Smooth muscle cell (in vitro differentiated cells): ENCODE measurements around the gene APLP2. TPM values are rescaled to one million over a fixed set of nuclear protein-coding genes. Genes with fewer than 3 reads are reported as not detected.

Source experiments
- DNase-seq: peaks from one replicate; lab custom pipeline; 2025; ENCODE audit not compliant: unreplicated experiment; lab: John Stamatoyannopoulos, UW
- H2AFZ ChIP-seq: fragments of 200-600 bp; sonication (generic); 2 replicates; pipeline ENCODE4 v1.6.0; 2016; ENCODE audit warnings: antibody characterized with exemption, low read depth, mild to moderate bottlenecking
- H3F3A ChIP-seq: fragments of 200-600 bp; sonication (generic); 2 replicates; pipeline ENCODE4 v1.6.0; 2017; ENCODE audit warnings: antibody characterized with exemption, low read depth
- H3K27ac ChIP-seq: fragments of 200-600 bp; sonication (generic); 2 replicates; pipeline ENCODE4 v1.5.1; 2016; ENCODE audit warnings: low read depth, mild to moderate bottlenecking
- H3K27me3 ChIP-seq: fragments of 200-600 bp; sonication (generic); 2 replicates; pipeline ENCODE4 v1.6.1; 2016; ENCODE audit warnings: low read depth, mild to moderate bottlenecking
- H3K36me3 ChIP-seq: fragments of 200-600 bp; sonication (generic); 2 replicates; pipeline ENCODE4 v1.5.1; 2016; ENCODE audit warnings: low read depth
- H3K4me1 ChIP-seq: fragments of 200-600 bp; sonication (generic); 2 replicates; pipeline ENCODE4 v1.5.1; 2016; ENCODE audit warnings: low read depth
- H3K4me2 ChIP-seq: fragments of 200-600 bp; sonication (generic); 2 replicates; pipeline ENCODE4 v1.6.0; 2016; ENCODE audit warnings: mild to moderate bottlenecking
- H3K4me3 ChIP-seq: fragments of 200-600 bp; sonication (generic); 2 replicates; pipeline ENCODE4 v1.5.1; 2016; ENCODE audit warnings: mild to moderate bottlenecking
- H3K79me2 ChIP-seq: fragments of 200-600 bp; sonication (generic); 2 replicates; pipeline ENCODE4 v1.6.0; 2016; ENCODE audit warnings: low read depth, mild to moderate bottlenecking
- H3K9ac ChIP-seq: fragments of 200-600 bp; sonication (generic); 2 replicates; pipeline ENCODE4 v1.6.0; 2016; ENCODE audit warnings: low read depth
- H3K9me3 ChIP-seq: fragments of 200-600 bp; sonication (generic); replicated peaks from 2 replicates; pipeline ENCODE4 v1.5.1; 2016; ENCODE audit warnings: low read depth
- H4K20me1 ChIP-seq: fragments of 200-600 bp; sonication (generic); 2 replicates; pipeline ENCODE4 v1.6.0; 2016; ENCODE audit warnings: low read depth
- CTCF ChIP-seq: fragments of 200-600 bp; sonication (generic); IDR thresholded peaks from 2 replicates; pipeline ENCODE4 v1.5.1; 2017; ENCODE audit warnings: borderline replicate concordance, mild to moderate bottlenecking, antibody characterized with exemption; ENCODE audit not compliant: insufficient read depth, poor library complexity, severe bottlenecking
- WGBS: methylation state at CpG from one replicate; pipeline ENCODE4 v1.1.7; 2016; ENCODE audit warnings: low lambda C conversion rate; 5-methylcytosine and 5-hydroxymethylcytosine counted together
- polyA plus RNA-seq: library from polyadenylated mRNA; unstranded; fragments of >200 nt; fragmentation: Nextera tagmentation; extraction: Ambion mirVana; gene quantifications from 2 replicates; pipeline ENCODE4 v1.2.1, GENCODE V29; 2016
- total RNA-seq: library from RNA; depleted of rRNA; stranded (reverse); fragments of >200 nt; gene quantifications from 2 replicates; pipeline ENCODE4 v1.2.3, GENCODE V29; 2014

APLP2 gene
- total and polyA plus RNA-seq, 2 experiments from 2014 or later: 121 to 146 TPM

GRCh38 chr11:130049328-130049771 lies 20.3 kb upstream of the APLP2 start:
- no peaks in the 10 kb centered on the region for H3K9me3 ChIP-seq
- H3K4me3 ChIP-seq: no peak overlapping the region
- H4K20me1 ChIP-seq: no peaks in the 10 kb centered on the region
- no peak for DNase-seq
- 100% methylated on average over 1 of the region's 1 CpG for WGBS
- no peak for TF ChIP-seq CTCF
- H2AFZ ChIP-seq: no peak overlapping the region
- no peaks in the 10 kb centered on the region for H3F3A ChIP-seq
- no peaks in the 10 kb centered on the region for H3K36me3 ChIP-seq
- H3K4me2 ChIP-seq: no peak overlapping the region
- H3K9ac ChIP-seq: no peak overlapping the region
- H3K27me3 ChIP-seq: no peaks in the 10 kb centered on the region
- no peak overlapping the region for H3K27ac ChIP-seq
- H3K4me1 ChIP-seq: peaks cover 7% of the 10 kb centered on the region
- H3K79me2 ChIP-seq: no peaks in the 10 kb centered on the region

GRCh38 chr11:130050257-130050656 lies 19.4 kb upstream of the APLP2 start:
- H3K27me3 ChIP-seq: no peaks in the 10 kb centered on the region
- 39% methylated on average over 2 of the region's 2 CpGs for WGBS
- no peaks in the 10 kb centered on the region for H3K9me3 ChIP-seq

DNA sequence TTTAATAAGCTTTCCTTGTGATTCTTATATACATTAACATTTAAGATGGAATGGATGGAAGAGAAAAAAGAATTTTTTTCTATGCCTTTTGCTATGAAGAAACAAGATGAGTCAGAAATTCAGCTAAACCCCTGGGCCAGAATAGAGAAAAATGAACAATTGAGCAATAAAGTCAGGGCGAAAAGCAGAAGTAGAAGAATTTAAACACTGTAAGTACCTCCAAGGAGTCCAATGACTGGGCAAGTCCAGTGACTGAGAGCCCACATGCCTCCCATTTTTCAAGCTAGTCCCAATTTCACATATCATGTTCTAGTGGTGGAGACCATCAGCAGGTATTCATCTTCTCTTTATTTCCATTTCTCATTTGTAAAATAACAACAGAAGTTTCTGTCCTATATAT lies 18.6 kb upstream of the APLP2 start:
- H3K9me3 ChIP-seq: no peaks in the 10 kb centered on the region
- no peak overlapping the region for H2AFZ ChIP-seq
- H3K9ac ChIP-seq: no peak overlapping the region
- 79% methylated on average over 1 of the region's 1 CpG for WGBS
- DNase-seq: no peak
- H3K79me2 ChIP-seq: no peaks in the 10 kb centered on the region
- H3K4me2 ChIP-seq: no peak overlapping the region
- H3K27ac ChIP-seq: no peak overlapping the region
- H3K4me1 ChIP-seq: peaks cover 7% of the 10 kb centered on the region
- no peaks in the 10 kb centered on the region for H3F3A ChIP-seq
- H4K20me1 ChIP-seq: no peaks in the 10 kb centered on the region
- no peak overlapping the region for H3K4me3 ChIP-seq
- H3K27me3 ChIP-seq: no peaks in the 10 kb centered on the region
- TF ChIP-seq CTCF: no peak
- H3K36me3 ChIP-seq: no peaks in the 10 kb centered on the region

More at GRCh38 chr11:130050257-130050656, 19.4 kb upstream of the APLP2 start:
- peaks cover 7% of the 10 kb centered on the region for H3K4me1 ChIP-seq
- H2AFZ ChIP-seq: no peak overlapping the region
- no peaks in the 10 kb centered on the region for H3K79me2 ChIP-seq
- no peak overlapping the region for H3K4me3 ChIP-seq
- no peak overlapping the region for H3K27ac ChIP-seq
- H3K9ac ChIP-seq: no peak overlapping the region
- no peak for DNase-seq
- H4K20me1 ChIP-seq: no peaks in the 10 kb centered on the region
- no peak overlapping the region for H3K4me2 ChIP-seq
- no peaks in the 10 kb centered on the region for H3K36me3 ChIP-seq
- TF ChIP-seq CTCF: no peak
- no peaks in the 10 kb centered on the region for H3F3A ChIP-seq

DNA sequence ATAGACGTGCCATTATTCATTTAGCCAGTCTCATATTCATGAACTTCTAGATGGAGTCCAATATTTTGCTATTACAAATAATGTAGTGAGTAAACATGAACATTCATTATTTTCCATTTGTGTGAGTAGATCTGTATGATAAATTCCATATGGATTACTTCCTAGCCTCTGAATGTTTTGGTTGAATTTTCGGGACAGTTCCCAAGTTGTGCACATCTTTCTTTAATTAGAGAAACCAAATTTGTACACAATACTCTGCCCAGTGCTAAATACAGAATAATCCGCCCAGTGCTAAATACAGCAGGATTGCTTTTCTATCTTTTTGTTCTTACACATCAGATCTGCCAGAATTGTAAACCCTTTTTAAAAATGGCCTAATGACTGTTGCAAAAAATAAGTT lies 17.1 kb upstream of the APLP2 start:
- Histone ChIP-seq H3K4me3 (no peak overlapping the region), H3K9ac (no peak overlapping the region), H3F3A (no peaks in the 10 kb centered on the region), H3K4me1 (peaks cover 7% of the 10 kb centered on the region), H3K36me3 (no peaks in the 10 kb centered on the region), H3K4me2 (no peak overlapping the region), H3K79me2 (no peaks in the 10 kb centered on the region), H3K9me3 (no peaks in the 10 kb centered on the region), H4K20me1 (no peaks in the 10 kb centered on the region), H3K27me3 (no peaks in the 10 kb centered on the region), H2AFZ (no peak overlapping the region), H3K27ac (no peak overlapping the region)
- WGBS: 84% methylated on average over 3 of the region's 3 CpGs
- DNase-seq: no peak
- no peak for TF ChIP-seq CTCF
